Calu3 (cell line): ENCODE measurements around the gene MARVELD2. TPM values are rescaled to one million over a fixed set of nuclear protein-coding genes. Genes with fewer than 3 reads are reported as not detected.

Experiments used
- BruUV-seq: library from RNA; stranded (reverse); fragments of 400-500 nt; replicated peaks from 2 replicates; lab custom pipeline; 2021; lab: Mats Ljungman, UMichigan
- CTCF ChIA-PET: fragments of 300-600 bp; sonication (Branson Sonifier 250); formaldehyde crosslinking; loops from one replicate; lab custom pipeline; 2022; ENCODE audit warnings: antibody characterized with exemption; lab: Charles Lee
- DNase-seq: peaks from one replicate; pipeline ENCODE4 v3.0.0; 2022
- H3K27ac Mint-ChIP-seq: one replicate; pipeline ENCODE4 v1.8.0; 2022; ENCODE audit warnings: mixed read lengths; ENCODE audit not compliant: unreplicated experiment
- H3K27me3 Mint-ChIP-seq: one replicate; pipeline ENCODE4 v1.8.0; 2022; ENCODE audit warnings: mixed read lengths; ENCODE audit not compliant: unreplicated experiment
- H3K36me3 Mint-ChIP-seq: one replicate; pipeline ENCODE4 v1.8.0; 2022; ENCODE audit warnings: mild to moderate bottlenecking, moderate library complexity, mixed read lengths; ENCODE audit not compliant: insufficient read depth, unreplicated experiment
- H3K4me1 Mint-ChIP-seq: one replicate; pipeline ENCODE4 v1.8.0; 2022; ENCODE audit warnings: mild to moderate bottlenecking, low read depth, mixed read lengths; ENCODE audit not compliant: unreplicated experiment
- H3K4me3 Mint-ChIP-seq: one replicate; pipeline ENCODE4 v1.8.0; 2022; ENCODE audit warnings: mild to moderate bottlenecking, low read depth, moderate library complexity, mixed read lengths; ENCODE audit not compliant: unreplicated experiment
- H3K9me3 Mint-ChIP-seq: one replicate; pipeline ENCODE4 v1.8.0; 2022; ENCODE audit warnings: low read depth, mixed read lengths; ENCODE audit not compliant: unreplicated experiment
- intact Hi-C: fragments of 100-400 bp; cut with micrococcal nuclease; formaldehyde crosslinking; loops from one replicate; pipeline ENCODE4 v1.10.0; 2022; ENCODE audit not compliant: unreplicated experiment
- total RNA-seq: library from RNA; stranded (reverse); gene quantifications from 2 replicates; pipeline ENCODE4 v1.2.3, GENCODE V29; 2022
- TF ChIP-seq, protein P1 (sequence below): fragments of 200-600 bp; IDR thresholded peaks from one replicate; pipeline ENCODE4 v1.8.0; 2022; ENCODE audit warnings: antibody characterized with exemption; ENCODE audit not compliant: unreplicated experiment

MARVELD2 gene
- total RNA-seq, 1 experiment from 2014 or later = 40.9 TPM

DNA sequence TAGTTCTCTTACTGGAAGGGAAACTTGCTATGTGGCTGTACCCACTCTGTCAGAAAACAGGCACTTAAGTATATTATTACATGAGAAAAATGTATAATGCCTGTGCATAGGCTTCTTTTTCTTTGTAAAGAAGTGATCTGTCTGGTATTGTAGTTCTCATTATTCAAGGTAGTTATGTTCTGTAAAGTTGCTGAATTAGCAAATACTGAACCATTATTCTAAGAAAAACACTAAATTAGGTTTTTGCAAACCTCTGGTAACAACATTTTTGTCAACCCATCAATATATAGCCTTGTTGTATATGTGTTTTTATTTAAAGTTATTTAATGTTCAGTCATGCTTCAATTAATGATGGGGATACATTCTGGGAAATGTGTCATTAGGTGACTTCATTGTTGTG lies 36.5 kb upstream of the MARVELD2 start:
- H3K27ac Mint-ChIP-seq = no peak overlapping the region
- no peaks in the 10 kb centered on the region for H3K9me3 Mint-ChIP-seq
- CTCF ChIA-PET = no interaction called here
- H3K27me3 Mint-ChIP-seq = no peaks in the 10 kb centered on the region
- TF ChIP-seq, protein P1, sequence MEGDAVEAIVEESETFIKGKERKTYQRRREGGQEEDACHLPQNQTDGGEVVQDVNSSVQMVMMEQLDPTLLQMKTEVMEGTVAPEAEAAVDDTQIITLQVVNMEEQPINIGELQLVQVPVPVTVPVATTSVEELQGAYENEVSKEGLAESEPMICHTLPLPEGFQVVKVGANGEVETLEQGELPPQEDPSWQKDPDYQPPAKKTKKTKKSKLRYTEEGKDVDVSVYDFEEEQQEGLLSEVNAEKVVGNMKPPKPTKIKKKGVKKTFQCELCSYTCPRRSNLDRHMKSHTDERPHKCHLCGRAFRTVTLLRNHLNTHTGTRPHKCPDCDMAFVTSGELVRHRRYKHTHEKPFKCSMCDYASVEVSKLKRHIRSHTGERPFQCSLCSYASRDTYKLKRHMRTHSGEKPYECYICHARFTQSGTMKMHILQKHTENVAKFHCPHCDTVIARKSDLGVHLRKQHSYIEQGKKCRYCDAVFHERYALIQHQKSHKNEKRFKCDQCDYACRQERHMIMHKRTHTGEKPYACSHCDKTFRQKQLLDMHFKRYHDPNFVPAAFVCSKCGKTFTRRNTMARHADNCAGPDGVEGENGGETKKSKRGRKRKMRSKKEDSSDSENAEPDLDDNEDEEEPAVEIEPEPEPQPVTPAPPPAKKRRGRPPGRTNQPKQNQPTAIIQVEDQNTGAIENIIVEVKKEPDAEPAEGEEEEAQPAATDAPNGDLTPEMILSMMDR = no peak
- DNase-seq = no peak
- H3K4me3 Mint-ChIP-seq = no peak overlapping the region
- H3K36me3 Mint-ChIP-seq = peaks cover 12% of the 10 kb centered on the region
- intact Hi-C loops = no loop called here
- H3K4me1 Mint-ChIP-seq = no peaks in the 10 kb centered on the region
- no TSS peak for BruUV-seq

- Mint-ChIP-seq H3K36me3 (no peaks in the 10 kb centered on the region), H3K9me3 (no peaks in the 10 kb centered on the region), H3K27ac (no peak overlapping the region), H3K4me1 (no peaks in the 10 kb centered on the region), H3K4me3 (no peak overlapping the region), H3K27me3 (no peaks in the 10 kb centered on the region)
- TF ChIP-seq, protein P1 = no peak
- BruUV-seq = no TSS peak
- CTCF ChIA-PET = no interaction called here
- no peak for DNase-seq
- intact Hi-C loops = no loop called here
Measured at GRCh38 chr5:69404659-69405330, 10.1 kb upstream of the MARVELD2 start.

DNA sequence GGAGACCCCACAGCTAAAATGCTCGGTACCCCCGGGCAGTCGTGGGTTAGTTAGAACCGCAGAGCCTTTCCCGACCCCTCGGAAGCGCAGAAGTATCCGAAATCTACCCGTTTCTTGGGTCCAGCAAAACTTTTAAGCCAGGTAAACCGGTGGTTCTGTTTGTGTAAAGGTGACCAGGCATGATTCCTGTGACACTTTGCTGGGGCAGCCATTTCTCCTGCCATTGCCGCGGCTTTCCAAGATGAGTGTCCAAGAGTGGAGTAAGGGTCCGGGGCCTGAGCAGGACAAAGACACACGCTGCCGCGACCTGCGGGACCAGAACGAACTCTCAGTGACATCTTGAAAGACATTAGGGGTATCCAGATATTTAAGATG lies 655 bp downstream of the MARVELD2 start:
- DNase-seq = peak; percentile 39
- Mint-ChIP-seq H3K27ac (peak overlapping the region; percentile 87), H3K4me3 (peak overlapping the region; percentile 83), H3K36me3 (peaks cover 44% of the 10 kb centered on the region), H3K4me1 (peaks cover 38% of the 10 kb centered on the region), H3K27me3 (no peaks in the 10 kb centered on the region), H3K9me3 (no peaks in the 10 kb centered on the region)
- no TSS peak for BruUV-seq
- CTCF ChIA-PET = interaction anchor here (1.4 to 1.5 kb wide), 2 partner anchors 14 to 102 kb away, joined by 3 to 4 read pairs; no protein-coding TSS in a partner anchor
- TF ChIP-seq, protein P1 = no peak
- intact Hi-C loops = loop anchor here (2.0 kb wide), 1 partner anchor 75 kb away; no protein-coding TSS in a partner anchor

GRCh38 chr5:69416180-69416579 lies 1.3 kb downstream of the MARVELD2 start:
- Mint-ChIP-seq H3K27me3 (no peaks in the 10 kb centered on the region), H3K9me3 (no peaks in the 10 kb centered on the region), H3K27ac (peak overlapping the region; percentile 87), H3K4me3 (peak overlapping the region; percentile 83), H3K4me1 (peaks cover 41% of the 10 kb centered on the region), H3K36me3 (peaks cover 47% of the 10 kb centered on the region)
- TF ChIP-seq, protein P1 = no peak
- DNase-seq = no peak
- CTCF ChIA-PET = interaction anchor here (1.1 to 1.5 kb wide), 3 partner anchors 13 to 102 kb away, joined by 3 to 4 read pairs (median 3); no protein-coding TSS in a partner anchor
- intact Hi-C loops = no loop called here
- TSS peak; percentile 59 for BruUV-seq
